GM21786 (cell line): ENCODE results near the gene PGAM4.
"Not testable (repeated sequence)": the region's sequence is repeated elsewhere in the genome, so short reads cannot be mapped to it uniquely, and the experiment has no call there.

Source experiments
- ATAC-seq: cut with Tn5 transposase; IDR thresholded peaks from one replicate; pipeline ENCODE4 v1.9.1; 2021; ENCODE audit not compliant: unreplicated experiment

PGAM4 gene

DNA sequence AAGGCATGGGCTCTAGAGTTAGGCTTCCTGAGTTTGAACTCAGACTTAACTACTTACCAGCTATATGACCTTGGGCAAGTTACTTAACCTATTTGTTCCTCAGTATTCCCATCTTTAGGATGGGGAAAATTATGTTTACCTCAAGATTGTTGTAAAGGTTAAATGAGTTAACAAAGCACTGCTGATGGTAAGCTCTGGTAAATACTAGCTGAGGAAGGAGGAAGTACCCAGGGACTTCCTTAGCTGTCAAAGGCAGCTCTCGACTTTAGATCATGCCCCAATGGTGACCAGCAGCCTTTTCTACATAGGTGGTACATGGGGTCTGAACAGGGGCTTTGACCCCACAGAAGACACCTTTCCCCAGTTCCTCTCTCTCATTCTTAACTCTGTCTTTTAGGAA lies 38.9 kb downstream of the PGAM4 start:
- no peak for ATAC-seq

DNA sequence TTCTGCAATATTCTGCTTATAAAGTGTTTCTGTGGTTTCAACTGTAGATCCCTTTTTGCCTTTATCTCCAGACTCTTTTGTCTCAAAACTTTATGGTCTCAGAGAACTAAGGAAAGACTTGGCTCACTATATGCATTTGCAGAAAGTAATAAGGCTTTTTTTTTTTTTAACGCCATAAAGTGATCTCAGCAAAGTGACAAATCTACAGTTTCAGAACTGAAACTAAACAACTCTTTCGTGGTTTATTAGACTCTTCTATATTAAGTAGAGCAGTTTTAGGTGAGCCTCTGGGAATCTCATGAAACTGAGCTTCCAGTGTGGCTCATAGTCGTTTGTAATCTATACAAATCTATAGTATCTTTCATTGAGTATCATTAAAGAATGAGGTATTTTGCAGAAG lies 43.7 kb downstream of the PGAM4 start:
- ATAC-seq = no peak

DNA sequence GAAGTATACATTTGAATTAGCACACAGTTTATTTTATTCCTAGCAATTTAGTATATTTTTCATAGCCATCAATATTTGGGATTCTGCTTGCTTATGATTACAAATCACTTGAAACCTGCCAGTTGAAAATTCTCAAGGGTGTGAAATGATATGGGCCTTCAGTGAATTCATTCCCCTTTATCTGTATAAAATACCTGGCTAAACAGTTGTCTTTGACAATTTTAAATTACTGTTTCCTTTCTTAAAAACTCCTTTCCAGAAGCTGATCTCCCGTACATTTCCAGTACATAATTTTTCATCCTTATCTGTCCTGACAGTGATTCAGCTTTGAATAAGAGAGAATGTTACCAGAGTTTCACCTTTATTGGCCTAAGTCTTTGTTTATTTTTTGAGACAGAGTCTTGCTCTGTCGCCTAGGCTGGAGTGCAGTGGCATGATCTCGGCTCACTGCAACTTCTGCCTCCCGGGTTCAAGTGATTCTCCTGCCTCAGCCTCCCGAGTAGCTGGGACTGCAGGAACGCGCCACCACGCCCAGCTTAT lies 45.0 kb downstream of the PGAM4 start:
- ATAC-seq = no peak

DNA sequence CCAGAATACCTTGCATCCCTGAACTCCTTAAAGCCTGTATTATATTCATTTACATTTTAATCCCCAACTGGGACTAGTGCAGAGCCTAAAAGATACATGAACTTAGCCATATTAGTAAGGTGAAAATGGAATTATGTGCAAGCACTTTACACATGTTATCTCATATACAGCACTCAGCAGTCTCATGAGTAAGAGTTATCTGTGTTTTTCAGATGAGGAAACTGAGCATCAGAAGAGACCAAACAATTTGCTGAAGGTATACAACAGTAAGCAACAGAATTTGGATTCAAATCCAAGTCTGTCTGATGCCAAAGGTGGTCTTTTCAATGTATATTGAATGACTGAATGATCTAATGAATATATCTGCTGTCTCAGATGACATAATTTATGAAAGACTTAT lies 46.7 kb downstream of the PGAM4 start:
- ATAC-seq = no peak

DNA sequence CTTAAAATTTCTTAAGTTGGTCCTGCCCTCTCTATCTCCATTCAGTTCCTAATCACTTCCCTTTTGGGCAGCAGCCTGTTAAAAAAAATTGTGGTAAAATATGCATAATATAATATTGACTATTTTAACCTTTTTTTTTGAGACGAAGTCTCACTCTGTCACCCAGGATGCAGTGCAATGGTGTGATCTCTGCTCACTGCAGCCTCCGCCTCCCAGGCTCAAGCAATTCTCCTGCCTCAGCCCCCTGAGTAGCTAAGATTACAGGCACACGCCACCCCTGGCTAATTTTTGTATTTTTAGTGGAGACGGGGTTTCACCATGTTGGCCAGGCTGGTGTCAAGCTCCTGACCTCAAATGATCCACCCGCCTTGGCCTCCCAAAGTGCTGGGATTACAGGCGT lies 50.1 kb downstream of the PGAM4 start:
- not testable (repeated sequence) for ATAC-seq

DNA sequence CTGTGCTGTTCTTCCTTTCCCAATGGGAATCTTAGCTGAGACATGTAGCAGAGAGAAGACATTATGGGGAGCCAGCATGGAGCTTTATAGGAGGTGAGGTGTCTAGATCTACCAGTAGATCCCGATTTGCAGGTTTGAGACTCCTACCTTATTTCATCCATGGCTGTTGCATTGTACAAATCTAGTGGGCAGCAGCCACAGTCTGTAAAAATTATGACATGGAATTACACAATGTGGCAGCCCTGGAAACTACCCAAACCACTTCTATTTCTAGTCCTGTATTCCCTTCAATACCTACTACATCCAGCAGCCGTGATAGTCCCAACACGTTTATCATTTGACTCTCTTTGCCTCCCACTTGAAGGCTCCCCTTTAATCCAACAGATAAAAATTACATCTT lies 50.9 kb downstream of the PGAM4 start:
- ATAC-seq = no peak
